ENCODE measurements around the gene CLASP2.
"Not testable (repeated sequence)": the region's sequence is repeated elsewhere in the genome, so short reads cannot be mapped to it uniquely, and the experiment has no call there.

The CLASP2 gene

DNA sequence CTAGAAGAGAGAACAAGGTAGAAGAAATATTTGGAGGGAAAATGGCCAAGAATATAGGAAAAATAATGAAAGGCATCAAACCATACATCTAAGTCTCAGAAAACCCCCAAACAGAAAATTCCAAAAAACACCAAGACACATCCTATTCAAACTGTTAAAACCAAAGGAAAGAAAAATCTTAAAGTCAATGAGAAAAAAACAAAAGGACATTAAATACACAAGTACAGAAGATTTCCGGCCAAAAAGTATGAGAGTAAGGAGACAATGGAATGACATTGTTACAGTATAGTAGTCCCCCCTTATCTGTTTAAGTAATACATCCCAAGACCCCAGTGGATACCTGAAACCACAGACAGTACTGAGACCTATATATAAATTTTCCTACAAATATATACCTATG, 18.8 kb downstream of the CLASP2 start:
- no peak for TF ChIP-seq CTCF (IDR thresholded peaks at IDR 0.05; ENCODE audit: insufficient read depth, low read depth, low read length, missing control alignments)

GRCh38 chr3:33694944-33695343, 23.1 kb downstream of the CLASP2 start:
- H3K4me3 ChIP-seq (ENCODE audit: low read depth, low read length), result no peak overlapping the region
- DNase-seq (ENCODE audit: low read depth), result no peak
- TF ChIP-seq CTCF (IDR thresholded peaks at IDR 0.05; ENCODE audit: insufficient read depth, low read depth, low read length, missing control alignments), result no peak

More for the DNA sequence above, 18.8 kb downstream of the CLASP2 start:
- H3K4me3 ChIP-seq (ENCODE audit: low read depth, low read length), result no peak overlapping the region
- DNase-seq (ENCODE audit: low read depth), result no peak

- TF ChIP-seq CTCF (IDR thresholded peaks at IDR 0.05; ENCODE audit: insufficient read depth, low read depth, low read length, missing control alignments), result no peak
- no peak for DNase-seq (ENCODE audit: low read depth)
- no peak overlapping the region for H3K4me3 ChIP-seq (ENCODE audit: low read depth, low read length)
Observed at GRCh38 chr3:33690341-33690740, 27.7 kb downstream of the CLASP2 start.

- H3K4me3 ChIP-seq (ENCODE audit: low read depth, low read length), result no peak overlapping the region
- no peak for DNase-seq (ENCODE audit: low read depth)
- no peak for TF ChIP-seq CTCF (IDR thresholded peaks at IDR 0.05; ENCODE audit: insufficient read depth, low read depth, low read length, missing control alignments)
Observed at GRCh38 chr3:33687406-33688010, 30.5 kb downstream of the CLASP2 start.

- TF ChIP-seq CTCF (IDR thresholded peaks at IDR 0.05; ENCODE audit: insufficient read depth, low read depth, low read length, missing control alignments), result no peak
- no peak overlapping the region for H3K4me3 ChIP-seq (ENCODE audit: low read depth, low read length)
- no peak for DNase-seq (ENCODE audit: low read depth)
Observed at GRCh38 chr3:33682770-33683169, 35.3 kb downstream of the CLASP2 start.

- no peak for DNase-seq (ENCODE audit: low read depth)
- no peak overlapping the region for H3K4me3 ChIP-seq (ENCODE audit: low read depth, low read length)
- TF ChIP-seq CTCF (IDR thresholded peaks at IDR 0.05; ENCODE audit: insufficient read depth, low read depth, low read length, missing control alignments), result no peak
Observed at GRCh38 chr3:33681667-33682066, 36.4 kb downstream of the CLASP2 start.

GRCh38 chr3:33678073-33678472, 40.0 kb downstream of the CLASP2 start:
- no peak for TF ChIP-seq CTCF (IDR thresholded peaks at IDR 0.05; ENCODE audit: insufficient read depth, low read depth, low read length, missing control alignments)
- DNase-seq (ENCODE audit: low read depth), result no peak
- no peak overlapping the region for H3K4me3 ChIP-seq (ENCODE audit: low read depth, low read length)

- DNase-seq (ENCODE audit: low read depth); H3K4me3 ChIP-seq (ENCODE audit: low read depth, low read length): not testable (repeated sequence)
Observed at GRCh38 chr3:33673436-33673835, 44.6 kb downstream of the CLASP2 start.

Data from GM12865 (cell line).